PC-3 (cell line): ENCODE measurements around the gene GLS2.

ENCODE experiments used
- EZH2 ChIP-seq: fragments of 300-600 bp; sonication (generic); IDR thresholded peaks from one replicate; pipeline ENCODE4 v1.6.1; 2017; ENCODE audit warnings: antibody characterized with exemption, mild to moderate bottlenecking, low read length; ENCODE audit not compliant: unreplicated experiment
- EZH2phosphoT487 ChIP-seq: fragments of 300-600 bp; sonication (generic); IDR thresholded peaks from 2 replicates; pipeline ENCODE4 v1.6.1; 2018; ENCODE audit warnings: mild to moderate bottlenecking, antibody characterized with exemption, low read length, borderline replicate concordance
- TF ChIP-seq, protein P1 (sequence below): fragments of 300-600 bp; sonication (generic); conservative IDR thresholded peaks from 2 replicates; pipeline ENCODE4 v1.5.1; 2017; ENCODE audit warnings: antibody characterized with exemption, low read depth, mild to moderate bottlenecking, low read length

DNA sequence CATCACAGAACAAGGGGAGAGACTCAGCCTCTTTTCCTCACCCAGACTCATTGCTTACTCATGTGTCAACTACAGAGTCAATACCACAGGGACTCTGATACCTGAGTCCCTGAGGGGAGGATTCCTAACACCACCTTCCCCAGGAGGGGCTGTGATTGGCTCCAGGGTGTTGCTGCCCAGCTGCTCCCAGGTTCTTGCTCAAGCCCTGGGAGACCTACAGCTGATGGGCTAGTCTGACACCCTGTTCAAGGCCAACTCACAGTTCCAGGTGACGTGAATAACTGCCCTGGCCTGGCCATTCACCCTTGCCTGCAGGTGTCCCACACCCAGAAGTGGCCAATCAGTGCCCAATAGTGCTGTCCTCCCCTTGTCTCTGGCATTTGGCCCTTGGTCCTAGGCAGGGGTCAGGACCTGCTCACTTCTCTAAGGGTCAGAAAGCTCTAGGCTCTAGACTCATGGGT is 11.0 kb downstream of the GLS2 start:
- TF ChIP-seq EZH2 (no peak), EZH2phosphoT487 (no peak)
- TF ChIP-seq, protein P1, sequence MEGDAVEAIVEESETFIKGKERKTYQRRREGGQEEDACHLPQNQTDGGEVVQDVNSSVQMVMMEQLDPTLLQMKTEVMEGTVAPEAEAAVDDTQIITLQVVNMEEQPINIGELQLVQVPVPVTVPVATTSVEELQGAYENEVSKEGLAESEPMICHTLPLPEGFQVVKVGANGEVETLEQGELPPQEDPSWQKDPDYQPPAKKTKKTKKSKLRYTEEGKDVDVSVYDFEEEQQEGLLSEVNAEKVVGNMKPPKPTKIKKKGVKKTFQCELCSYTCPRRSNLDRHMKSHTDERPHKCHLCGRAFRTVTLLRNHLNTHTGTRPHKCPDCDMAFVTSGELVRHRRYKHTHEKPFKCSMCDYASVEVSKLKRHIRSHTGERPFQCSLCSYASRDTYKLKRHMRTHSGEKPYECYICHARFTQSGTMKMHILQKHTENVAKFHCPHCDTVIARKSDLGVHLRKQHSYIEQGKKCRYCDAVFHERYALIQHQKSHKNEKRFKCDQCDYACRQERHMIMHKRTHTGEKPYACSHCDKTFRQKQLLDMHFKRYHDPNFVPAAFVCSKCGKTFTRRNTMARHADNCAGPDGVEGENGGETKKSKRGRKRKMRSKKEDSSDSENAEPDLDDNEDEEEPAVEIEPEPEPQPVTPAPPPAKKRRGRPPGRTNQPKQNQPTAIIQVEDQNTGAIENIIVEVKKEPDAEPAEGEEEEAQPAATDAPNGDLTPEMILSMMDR, result no peak
